ENCODE data around the gene DPP6.
A peak's percentile ranks its signal among the peaks of the same experiment; 100 is the strongest.
"Not testable (repeated sequence)": the region's sequence is repeated elsewhere in the genome, so short reads cannot be mapped to it uniquely, and the experiment has no call there.

DPP6 gene

DNA sequence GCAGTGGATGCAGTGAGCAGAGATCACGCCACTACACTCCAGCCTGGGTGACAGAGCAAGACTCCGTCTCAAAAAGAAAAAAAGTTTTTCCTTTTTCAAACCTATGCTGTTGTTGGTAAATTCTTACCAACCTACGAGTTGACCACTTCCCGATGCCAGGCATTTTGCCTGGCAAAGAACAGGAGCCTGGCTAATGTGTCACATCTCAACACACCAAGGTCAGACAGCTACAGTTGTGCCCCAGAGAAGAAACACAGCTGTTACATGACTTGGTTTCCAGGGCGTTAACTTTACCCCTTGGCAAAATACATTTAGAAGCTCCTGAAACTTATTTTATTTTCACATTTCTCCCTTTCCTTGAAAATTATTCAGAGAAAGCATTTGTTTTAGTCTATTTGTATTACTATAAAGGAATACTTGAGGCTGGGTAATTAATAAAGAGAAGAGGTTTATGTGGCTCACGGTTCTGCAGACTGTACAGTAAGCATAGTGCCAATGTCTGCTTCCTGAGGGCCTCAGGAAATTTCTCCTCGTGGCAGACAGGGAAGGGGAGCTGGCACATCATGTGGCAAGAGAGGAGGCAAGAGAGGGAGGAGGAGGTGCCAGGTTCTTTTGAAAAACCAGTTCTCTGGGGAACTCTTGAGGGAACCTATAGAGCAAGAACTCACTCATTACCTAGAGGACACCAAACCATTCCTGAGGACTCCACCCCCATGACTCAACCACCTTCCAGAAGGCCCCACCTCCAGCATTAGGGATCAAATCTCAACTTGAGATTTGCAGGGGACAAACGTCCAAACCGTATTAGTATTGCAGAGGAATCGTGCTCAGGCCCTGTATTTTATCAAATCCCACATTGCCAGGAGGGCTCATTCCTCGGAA, 867.4 kb downstream of the DPP6 start:
- DNase-seq: no peak

DNA sequence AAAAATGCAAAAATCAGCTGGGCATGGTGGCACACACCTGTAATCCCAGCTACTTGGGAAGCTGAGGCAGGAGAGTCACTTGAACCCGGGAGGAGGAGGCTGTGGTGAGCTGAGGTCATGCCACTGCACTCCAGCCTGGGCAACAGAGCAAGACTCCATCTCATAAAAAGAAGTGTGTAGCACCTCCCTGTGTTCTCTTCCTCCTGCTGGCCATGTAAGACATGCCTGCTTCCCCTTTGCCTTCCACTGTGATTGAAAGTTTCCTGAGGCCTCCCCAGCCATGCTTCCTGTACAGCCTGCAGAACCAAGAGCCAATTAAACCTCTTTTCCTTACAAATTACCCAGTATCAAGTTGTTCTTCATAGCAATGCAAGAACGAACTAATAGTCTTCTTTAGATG, 870.3 kb downstream of the DPP6 start:
- not testable (repeated sequence) for DNase-seq

DNA sequence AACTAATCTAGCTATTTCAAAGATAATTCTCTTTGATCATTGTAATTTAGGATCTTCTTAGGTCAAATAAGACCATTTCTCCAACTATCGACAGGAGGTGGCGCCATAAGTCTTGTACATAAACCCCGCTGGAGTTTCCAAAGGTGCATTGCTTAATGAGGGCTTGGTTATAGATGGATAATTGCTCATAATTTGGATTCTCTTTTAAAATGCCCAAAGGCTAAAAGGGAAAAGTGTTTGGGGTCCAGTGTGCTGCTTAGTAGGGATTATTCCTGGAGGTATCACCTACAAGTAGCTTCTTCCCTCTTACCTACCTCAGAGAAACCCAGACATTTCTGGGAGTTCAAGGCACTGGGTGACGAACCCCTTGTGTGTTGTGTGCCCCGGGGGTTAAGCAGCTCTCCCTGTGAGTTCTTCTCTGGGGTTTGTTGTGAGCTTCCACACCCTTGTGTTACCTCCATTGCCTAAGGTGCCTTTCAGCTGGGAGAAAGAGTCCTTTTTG, 875.5 kb downstream of the DPP6 start:
- DNase-seq: peak; percentile 81

DNA sequence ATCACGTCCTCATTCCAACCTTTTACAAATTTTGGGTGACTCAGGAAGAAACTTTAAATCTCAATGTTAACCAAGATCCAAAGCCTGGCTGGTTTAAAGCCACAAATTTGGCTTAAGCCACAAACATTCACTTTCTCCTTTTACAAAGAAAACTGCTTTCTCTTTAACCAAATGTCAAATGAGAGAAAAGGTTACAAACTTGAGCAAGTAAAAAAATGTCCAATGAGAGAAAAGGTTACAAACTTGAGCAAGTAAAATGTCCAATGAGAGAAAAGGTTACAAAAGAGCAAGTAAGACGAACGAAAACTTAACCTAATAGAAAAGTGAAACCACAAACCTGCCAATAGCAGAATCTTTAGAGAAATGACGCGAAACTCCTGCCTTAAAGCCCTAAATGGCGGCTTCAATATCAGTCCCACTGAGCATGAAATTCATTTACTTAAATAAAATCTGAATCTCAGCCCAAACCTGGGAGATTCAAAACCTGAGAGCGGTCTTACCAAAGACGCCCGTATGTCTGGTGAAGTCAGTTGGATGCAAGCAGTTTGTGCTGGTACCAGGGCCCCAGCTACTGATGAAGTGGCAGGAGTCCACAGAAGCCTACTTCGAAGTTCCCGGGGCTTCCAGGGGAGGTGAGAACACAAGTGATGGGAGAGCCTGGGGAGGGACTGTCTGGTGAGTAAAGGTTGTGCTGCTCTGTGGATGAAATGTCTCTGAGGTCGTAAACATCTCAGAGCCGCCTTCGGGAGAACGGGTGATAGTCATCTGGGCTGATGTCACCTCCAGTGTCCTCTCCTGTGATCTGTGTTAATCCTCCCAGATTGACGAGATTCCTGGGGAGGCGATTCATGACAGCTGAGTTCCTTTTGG, 876.2 kb downstream of the DPP6 start:
- DNase-seq: peak; percentile 91

DNA sequence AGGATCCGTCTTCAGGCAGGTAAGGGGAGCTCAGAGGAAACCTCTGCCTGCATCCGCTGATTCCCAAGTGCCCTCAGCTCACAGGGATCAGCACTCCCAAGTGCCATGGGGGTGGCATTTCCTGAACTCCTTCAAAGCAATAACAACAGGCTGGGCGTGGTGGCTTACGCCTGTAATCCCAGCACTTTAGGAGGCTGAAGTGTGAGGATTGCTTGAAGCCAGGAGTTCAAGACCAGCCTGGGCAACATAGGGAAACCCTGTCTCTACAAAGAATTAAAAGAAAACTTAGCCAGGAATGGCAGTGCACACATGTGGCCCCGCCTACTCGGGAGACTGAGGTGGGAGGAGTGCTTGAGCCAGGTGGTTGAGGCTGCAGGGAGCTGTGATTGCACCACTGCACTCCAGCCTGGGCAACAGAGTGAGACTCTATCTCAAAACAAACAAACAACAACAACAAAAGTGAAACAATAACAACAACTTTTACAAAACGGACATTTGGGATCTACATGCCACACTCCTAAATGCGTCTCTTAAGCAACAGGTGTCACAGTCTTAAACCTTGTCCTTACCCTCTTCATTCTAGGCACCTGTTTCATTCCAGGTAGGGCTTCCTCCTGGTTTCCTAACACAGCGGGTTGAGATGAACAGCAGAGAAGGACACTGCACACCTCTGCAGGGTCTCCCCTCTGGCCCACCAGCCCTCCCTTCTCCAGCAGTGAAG, 877.0 kb downstream of the DPP6 start:
- DNase-seq: no peak

DNA sequence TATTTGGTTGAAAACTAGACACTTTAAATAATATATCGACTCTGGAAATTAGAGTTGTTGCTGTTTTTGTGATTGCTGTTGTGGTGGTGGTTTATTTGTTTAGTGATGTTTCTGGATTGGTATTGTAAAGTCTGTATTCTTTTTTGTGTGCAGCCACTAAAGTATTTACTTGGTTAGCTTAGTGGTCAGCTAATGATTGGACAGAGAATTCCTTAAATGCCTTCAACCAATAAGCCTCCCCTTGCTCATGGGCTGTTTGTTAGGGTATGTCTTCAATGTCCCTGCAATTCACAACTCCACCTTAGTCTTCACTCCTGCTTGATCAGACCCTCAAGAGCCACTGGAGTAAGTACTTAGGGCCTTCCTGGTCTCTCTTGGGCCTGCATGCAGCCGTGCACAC, 879.7 kb downstream of the DPP6 start:
- DNase-seq: no peak

DNA sequence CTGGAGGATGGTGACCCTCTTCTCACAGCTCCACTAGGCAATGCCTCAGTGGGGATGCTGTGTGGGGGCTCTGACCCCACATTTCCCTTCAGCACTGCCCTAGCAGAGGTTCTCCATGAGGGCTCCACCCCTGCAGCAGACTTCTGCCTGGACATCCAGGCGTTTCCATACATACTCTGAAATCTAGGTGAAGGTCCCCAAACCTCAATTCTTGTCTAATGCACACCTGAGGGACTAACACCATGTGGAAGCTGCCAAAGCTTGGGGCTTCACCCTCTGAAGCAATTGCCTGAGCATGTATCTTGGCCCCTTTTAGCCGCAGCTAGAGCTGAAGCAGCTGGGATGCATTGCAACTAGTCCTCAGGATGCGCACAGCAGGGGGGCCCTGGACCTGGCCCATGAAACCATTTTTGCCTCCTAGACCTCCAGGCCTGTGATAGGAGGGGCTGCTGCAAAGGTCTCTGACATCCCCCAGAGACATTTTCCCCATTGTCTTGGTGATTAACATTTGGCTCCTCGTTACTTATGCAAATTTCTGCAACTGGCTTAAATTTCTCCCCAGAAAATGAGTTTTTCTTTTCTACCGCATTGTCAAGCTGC, 882.3 kb downstream of the DPP6 start:
- DNase-seq: not testable (repeated sequence)

DNA sequence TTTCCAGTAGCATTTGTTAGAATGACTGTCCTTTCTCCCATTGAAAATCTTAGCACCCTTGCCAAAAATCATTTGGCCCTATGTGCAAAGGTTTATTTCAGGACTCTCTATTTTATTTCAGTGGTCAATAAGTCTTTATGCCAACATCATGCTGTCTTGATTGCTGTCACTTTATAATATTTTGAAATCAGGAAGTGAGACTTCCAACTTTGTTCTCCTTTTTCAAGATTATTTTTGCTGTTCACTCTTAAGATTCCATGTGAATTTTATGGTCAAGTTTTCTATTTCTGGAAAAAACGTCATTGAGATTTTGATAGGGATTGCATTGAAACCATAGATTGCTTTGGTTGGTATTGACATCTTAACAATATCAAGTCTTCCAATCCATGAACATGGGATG, 885.6 kb downstream of the DPP6 start:
- no peak for DNase-seq

DNA sequence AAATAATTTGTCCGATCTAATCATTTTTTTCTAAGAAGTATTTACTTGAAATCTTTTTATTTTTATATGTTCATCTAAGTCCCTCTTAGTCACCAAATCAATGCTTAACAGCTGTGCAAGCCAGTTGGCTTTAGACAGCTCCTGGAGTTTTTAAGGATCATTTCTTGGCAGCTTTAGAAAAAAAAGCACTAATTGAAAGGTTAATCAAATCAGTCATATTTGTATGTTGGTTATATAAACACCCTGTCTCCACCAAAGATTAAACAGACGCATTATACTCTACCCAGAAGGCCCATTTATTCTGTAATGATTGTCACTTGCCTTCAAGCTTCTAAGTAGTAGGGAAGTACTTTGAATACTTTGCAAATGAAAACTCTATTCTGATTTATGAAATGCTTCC, 890.5 kb downstream of the DPP6 start:
- DNase-seq: no peak

Data from activated CD4-positive, alpha-beta T cell treated with anti-CD3 and anti-CD28 coated beads, Interleukin-10, Interleukin-2, amounts not matched to agents 100 ng/mL and 50 ng/mL, durations not matched to agents 16 hours and 8 hours (primary cell).